Loucy (cell line): Measurements from ENCODE around the gene CIAPIN1.

ENCODE experiments used
- CTCF ChIP-seq: fragments of 200-600 bp; sonication (generic); conservative IDR thresholded peaks from 2 replicates; pipeline ENCODE4 v1.5.1; 2014; ENCODE audit warnings: mild to moderate bottlenecking, antibody characterized with exemption, low read length
- EZH2phosphoT487 ChIP-seq: fragments of 200-600 bp; IDR thresholded peaks from 2 replicates; pipeline ENCODE4 v1.6.1; 2018; ENCODE audit warnings: antibody characterized with exemption, mild to moderate bottlenecking, moderate library complexity, borderline replicate concordance

DNA sequence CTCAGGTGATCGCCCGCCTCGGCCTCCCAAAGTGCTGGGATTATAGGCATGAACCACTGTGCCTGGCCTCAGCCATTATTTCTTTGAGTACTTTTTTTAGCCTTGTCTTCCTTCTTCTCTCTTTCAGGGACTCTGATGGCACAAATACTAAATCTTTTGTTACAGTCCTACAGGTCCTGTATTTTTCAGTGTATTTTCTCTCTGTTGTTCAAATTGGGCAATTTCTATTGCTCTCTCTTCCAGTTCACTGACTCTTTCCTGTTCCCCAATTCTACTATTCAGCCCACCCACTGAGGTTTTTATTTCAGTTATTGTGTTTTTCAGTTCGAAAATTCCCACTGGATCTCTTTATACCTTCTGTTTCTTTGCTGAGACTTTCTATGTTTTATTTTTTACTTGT is 46.6 kb upstream of the CIAPIN1 start:
- TF ChIP-seq EZH2phosphoT487 (no peak), CTCF (no peak)
